Measurements from ENCODE around the gene SGF29. TPM values are rescaled to one million over a fixed set of nuclear protein-coding genes. Genes with fewer than 3 reads are reported as not detected.

The SGF29 gene
- total and polyA plus RNA-seq, 2 of the 4 experiments (the other 2 are of a cell fraction): 4.3 to 7.7 TPM

DNA sequence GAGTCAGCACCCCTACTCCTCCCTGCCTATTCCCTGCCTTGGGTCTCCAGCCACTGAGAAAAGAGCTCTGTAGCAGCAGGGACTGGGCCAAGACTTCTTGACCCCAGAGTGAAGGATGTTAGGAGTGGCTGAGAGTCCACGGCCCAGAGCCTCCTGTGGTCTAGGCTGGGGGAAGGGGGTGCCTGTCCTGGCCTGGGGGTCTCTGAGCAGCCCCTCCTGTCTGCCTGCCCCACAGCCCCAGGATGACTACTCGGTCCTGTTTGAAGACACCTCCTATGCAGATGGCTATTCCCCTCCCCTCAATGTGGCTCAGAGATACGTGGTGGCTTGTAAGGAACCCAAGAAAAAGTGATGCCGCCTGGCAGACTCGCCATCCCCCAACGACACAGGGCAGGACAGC lies 37.6 kb downstream of the SGF29 start:
- H3K27ac ChIP-seq (ENCODE audit: insufficient read depth, low read length): no peak overlapping the region
- no peak overlapping the region for H4K91ac ChIP-seq (ENCODE audit: insufficient read depth, low read depth, low read length)
- POLR2A ChIA-PET (ENCODE audit: unreplicated experiment): no interaction called here
- H3K4me1 ChIP-seq (ENCODE audit: control insufficient read depth, insufficient read depth, low read length): no peaks in the 10 kb centered on the region
- no peak overlapping the region for H4K5ac ChIP-seq (ENCODE audit: low read depth, low read length)
- H3K23ac ChIP-seq (ENCODE audit: low read depth, low read length): no peak overlapping the region
- H3K27me3 ChIP-seq (ENCODE audit: control insufficient read depth, insufficient read depth, low read length): no peaks in the 10 kb centered on the region
- H3K9me3 ChIP-seq (ENCODE audit: control insufficient read depth, insufficient read depth, low read length): no peaks in the 10 kb centered on the region
- no peak overlapping the region for H3K4me2 ChIP-seq (ENCODE audit: low read depth, low read length)
- DNase-seq (no peak), ATAC-seq (ENCODE audit: low read depth) (no peak)
- dilution Hi-C loops (cut with HindIII; ENCODE audit: low sequenced_read_pairs, unreplicated experiment): no loop called here
- H4K20me1 ChIP-seq (ENCODE audit: insufficient read depth, low read length): no peaks in the 10 kb centered on the region
- no peak overlapping the region for H2BK5ac ChIP-seq (ENCODE audit: low read depth, low read length, poor library complexity, severe bottlenecking)
- H2AFZ ChIP-seq (replicated peaks; ENCODE audit: low read length, poor library complexity): no peak overlapping the region
- intact Hi-C loops (cut with micrococcal nuclease): no loop called here
- H3K14ac ChIP-seq (replicated peaks; ENCODE audit: low read depth, low read length): no peak overlapping the region
- H2AK5ac ChIP-seq (ENCODE audit: low read depth, low read length): no peak overlapping the region
- TF ChIP-seq RCOR1 (IDR thresholded peaks at IDR 0.05; ENCODE audit: insufficient replicate concordance, low read length): no peak
- TF ChIP-seq MAFK (IDR thresholded peaks at IDR 0.05; ENCODE audit: low read depth, low read length): no peak
- TF ChIP-seq CEBPB (IDR thresholded peaks at IDR 0.05; ENCODE audit: low read depth, low read length): no peak
- TF ChIP-seq, protein P1, sequence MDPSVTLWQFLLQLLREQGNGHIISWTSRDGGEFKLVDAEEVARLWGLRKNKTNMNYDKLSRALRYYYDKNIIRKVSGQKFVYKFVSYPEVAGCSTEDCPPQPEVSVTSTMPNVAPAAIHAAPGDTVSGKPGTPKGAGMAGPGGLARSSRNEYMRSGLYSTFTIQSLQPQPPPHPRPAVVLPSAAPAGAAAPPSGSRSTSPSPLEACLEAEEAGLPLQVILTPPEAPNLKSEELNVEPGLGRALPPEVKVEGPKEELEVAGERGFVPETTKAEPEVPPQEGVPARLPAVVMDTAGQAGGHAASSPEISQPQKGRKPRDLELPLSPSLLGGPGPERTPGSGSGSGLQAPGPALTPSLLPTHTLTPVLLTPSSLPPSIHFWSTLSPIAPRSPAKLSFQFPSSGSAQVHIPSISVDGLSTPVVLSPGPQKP (IDR thresholded peaks at IDR 0.05; ENCODE audit: borderline replicate concordance, low read depth, low read length): no peak
- TF ChIP-seq, protein P2, sequence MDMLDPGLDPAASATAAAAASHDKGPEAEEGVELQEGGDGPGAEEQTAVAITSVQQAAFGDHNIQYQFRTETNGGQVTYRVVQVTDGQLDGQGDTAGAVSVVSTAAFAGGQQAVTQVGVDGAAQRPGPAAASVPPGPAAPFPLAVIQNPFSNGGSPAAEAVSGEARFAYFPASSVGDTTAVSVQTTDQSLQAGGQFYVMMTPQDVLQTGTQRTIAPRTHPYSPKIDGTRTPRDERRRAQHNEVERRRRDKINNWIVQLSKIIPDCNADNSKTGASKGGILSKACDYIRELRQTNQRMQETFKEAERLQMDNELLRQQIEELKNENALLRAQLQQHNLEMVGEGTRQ (IDR thresholded peaks at IDR 0.05; ENCODE audit: low read depth, low read length): no peak
- TF ChIP-seq NFE2L2 (IDR thresholded peaks at IDR 0.05; ENCODE audit: low read depth, low read length): no peak
- no peak for TF ChIP-seq FOS (IDR thresholded peaks at IDR 0.05; ENCODE audit: low read depth, low read length)
- TF ChIP-seq, protein P3, sequence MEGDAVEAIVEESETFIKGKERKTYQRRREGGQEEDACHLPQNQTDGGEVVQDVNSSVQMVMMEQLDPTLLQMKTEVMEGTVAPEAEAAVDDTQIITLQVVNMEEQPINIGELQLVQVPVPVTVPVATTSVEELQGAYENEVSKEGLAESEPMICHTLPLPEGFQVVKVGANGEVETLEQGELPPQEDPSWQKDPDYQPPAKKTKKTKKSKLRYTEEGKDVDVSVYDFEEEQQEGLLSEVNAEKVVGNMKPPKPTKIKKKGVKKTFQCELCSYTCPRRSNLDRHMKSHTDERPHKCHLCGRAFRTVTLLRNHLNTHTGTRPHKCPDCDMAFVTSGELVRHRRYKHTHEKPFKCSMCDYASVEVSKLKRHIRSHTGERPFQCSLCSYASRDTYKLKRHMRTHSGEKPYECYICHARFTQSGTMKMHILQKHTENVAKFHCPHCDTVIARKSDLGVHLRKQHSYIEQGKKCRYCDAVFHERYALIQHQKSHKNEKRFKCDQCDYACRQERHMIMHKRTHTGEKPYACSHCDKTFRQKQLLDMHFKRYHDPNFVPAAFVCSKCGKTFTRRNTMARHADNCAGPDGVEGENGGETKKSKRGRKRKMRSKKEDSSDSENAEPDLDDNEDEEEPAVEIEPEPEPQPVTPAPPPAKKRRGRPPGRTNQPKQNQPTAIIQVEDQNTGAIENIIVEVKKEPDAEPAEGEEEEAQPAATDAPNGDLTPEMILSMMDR (conservative IDR thresholded peaks at IDR 0.05; ENCODE audit: low read depth, low read length): no peak
- TF ChIP-seq CHD1 (IDR thresholded peaks at IDR 0.05; ENCODE audit: low read depth, low read length): no peak
- TF ChIP-seq SMC3 (IDR thresholded peaks at IDR 0.05; ENCODE audit: low read depth, low read length): no peak
- TF ChIP-seq MAZ (IDR thresholded peaks at IDR 0.05; ENCODE audit: borderline replicate concordance, low read depth, low read length): no peak
- no peak for TF ChIP-seq RAD21 (IDR thresholded peaks at IDR 0.05; ENCODE audit: low read length)
- no peak for TF ChIP-seq BHLHE40 (IDR thresholded peaks at IDR 0.05; ENCODE audit: low read depth, low read length)
- no peak for TF ChIP-seq RFX5 (IDR thresholded peaks at IDR 0.05; ENCODE audit: low read depth, low read length)
- no peak for TF ChIP-seq POLR2A (IDR thresholded peaks at IDR 0.05; ENCODE audit: low read depth, low read length)
- peaks cover 19% of the 10 kb centered on the region for H3K36me3 ChIP-seq (ENCODE audit: control insufficient read depth, insufficient read depth, low read length)
- no peak overlapping the region for H4K8ac ChIP-seq (ENCODE audit: low read depth in 2 of 2, low read length in 2 of 2)
- BruUV-seq (replicated peaks): no TSS peak
- no peak overlapping the region for H3K4me3 ChIP-seq (ENCODE audit: insufficient read depth, low read depth, low read length)
- in situ Hi-C loops (cut with MboI; ENCODE audit: low sequenced_read_pairs): no loop called here
- no peak overlapping the region for H3K18ac ChIP-seq (ENCODE audit: low read depth, low read length)
- H2BK120ac ChIP-seq (ENCODE audit: low read depth, low read length): no peak overlapping the region
- H3K79me1 ChIP-seq (ENCODE audit: low read depth in 1 of 2, low read length in 2 of 2): no peaks in the 10 kb centered on the region
- no peak overlapping the region for H3K9ac ChIP-seq (ENCODE audit: low read depth, low read length)
- no peaks in the 10 kb centered on the region for H3K9me1 ChIP-seq (ENCODE audit: insufficient read depth, low read length)
- no CpG with 5 or more reads among the region's 6 CpGs for WGBS, 2 experiments (ENCODE audit: extremely low coverage in 2 of 2, insufficient read length in 1 of 2)
- no peak overlapping the region for H3K4ac ChIP-seq (ENCODE audit: low read depth, low read length)
- no peak overlapping the region for H2AK9ac ChIP-seq (replicated peaks; ENCODE audit: low read depth, low read length, poor library complexity)
- no peak overlapping the region for H3K56ac ChIP-seq (ENCODE audit: extremely low read depth, insufficient read depth, low read length)
- no peak overlapping the region for H2BK15ac ChIP-seq (ENCODE audit: low read depth, low read length)
- no peak overlapping the region for H2BK20ac ChIP-seq (ENCODE audit: low read depth, low read length)
- CTCF ChIA-PET: no interaction called here

All from IMR-90 (cell line).